ENCODE measurements around the gene CNKSR2. TPM values are rescaled to one million over a fixed set of nuclear protein-coding genes. Genes with fewer than 3 reads are reported as not detected.

Gene CNKSR2
- total RNA-seq, 4 donors from 2014 or later = 1.1 to 3.6 (median 2.2) TPM

- no peak for TF ChIP-seq POLR2A (IDR thresholded peaks at IDR 0.05)
- TF ChIP-seq, protein P1, sequence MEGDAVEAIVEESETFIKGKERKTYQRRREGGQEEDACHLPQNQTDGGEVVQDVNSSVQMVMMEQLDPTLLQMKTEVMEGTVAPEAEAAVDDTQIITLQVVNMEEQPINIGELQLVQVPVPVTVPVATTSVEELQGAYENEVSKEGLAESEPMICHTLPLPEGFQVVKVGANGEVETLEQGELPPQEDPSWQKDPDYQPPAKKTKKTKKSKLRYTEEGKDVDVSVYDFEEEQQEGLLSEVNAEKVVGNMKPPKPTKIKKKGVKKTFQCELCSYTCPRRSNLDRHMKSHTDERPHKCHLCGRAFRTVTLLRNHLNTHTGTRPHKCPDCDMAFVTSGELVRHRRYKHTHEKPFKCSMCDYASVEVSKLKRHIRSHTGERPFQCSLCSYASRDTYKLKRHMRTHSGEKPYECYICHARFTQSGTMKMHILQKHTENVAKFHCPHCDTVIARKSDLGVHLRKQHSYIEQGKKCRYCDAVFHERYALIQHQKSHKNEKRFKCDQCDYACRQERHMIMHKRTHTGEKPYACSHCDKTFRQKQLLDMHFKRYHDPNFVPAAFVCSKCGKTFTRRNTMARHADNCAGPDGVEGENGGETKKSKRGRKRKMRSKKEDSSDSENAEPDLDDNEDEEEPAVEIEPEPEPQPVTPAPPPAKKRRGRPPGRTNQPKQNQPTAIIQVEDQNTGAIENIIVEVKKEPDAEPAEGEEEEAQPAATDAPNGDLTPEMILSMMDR (IDR thresholded peaks at IDR 0.05) = no peak
- intact Hi-C loops (cut with DNase I; ENCODE audit: low total_unique reads) = no loop called here
- 75 to 92% methylated on average over 4 of the region's 4 CpGs for WGBS, 2 donors
- H3K4me3 ChIP-seq (ENCODE audit: low read depth, poor library complexity, severe bottlenecking) = no peak overlapping the region
- no peak for DNase-seq (ENCODE audit: low spot score in 2 of 2)
Measured at GRCh38 chrX:21666252-21666651, 292.0 kb downstream of the CNKSR2 start.

DNA sequence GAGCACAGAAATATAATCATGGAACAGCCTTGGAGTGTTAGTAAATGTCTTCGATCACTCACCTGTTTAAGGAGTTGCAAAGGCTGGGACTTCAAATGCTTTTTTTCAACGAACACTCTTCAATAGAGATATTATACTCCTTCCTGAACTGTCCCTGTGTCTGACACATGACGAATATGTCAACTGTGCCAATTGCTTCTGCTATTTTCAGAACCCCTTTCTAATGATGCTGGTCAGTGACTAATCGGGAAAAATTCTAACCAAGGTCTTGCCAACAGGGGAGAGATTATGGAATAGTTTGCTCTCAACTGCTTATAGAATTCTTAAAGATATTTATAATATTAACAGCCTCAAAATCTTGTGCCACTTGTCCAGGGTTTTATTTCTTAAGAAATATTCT lies 292.5 kb downstream of the CNKSR2 start:
- TF ChIP-seq POLR2A (IDR thresholded peaks at IDR 0.05) = no peak
- TF ChIP-seq, protein P1 (IDR thresholded peaks at IDR 0.05) = no peak
- WGBS, 2 donors = 62 to 74% methylated on average over 4 of the region's 4 CpGs
- no peak for DNase-seq (ENCODE audit: low spot score in 2 of 2)
- intact Hi-C loops (cut with DNase I; ENCODE audit: low total_unique reads) = no loop called here
- H3K4me3 ChIP-seq (ENCODE audit: low read depth, poor library complexity, severe bottlenecking) = no peak overlapping the region

DNA sequence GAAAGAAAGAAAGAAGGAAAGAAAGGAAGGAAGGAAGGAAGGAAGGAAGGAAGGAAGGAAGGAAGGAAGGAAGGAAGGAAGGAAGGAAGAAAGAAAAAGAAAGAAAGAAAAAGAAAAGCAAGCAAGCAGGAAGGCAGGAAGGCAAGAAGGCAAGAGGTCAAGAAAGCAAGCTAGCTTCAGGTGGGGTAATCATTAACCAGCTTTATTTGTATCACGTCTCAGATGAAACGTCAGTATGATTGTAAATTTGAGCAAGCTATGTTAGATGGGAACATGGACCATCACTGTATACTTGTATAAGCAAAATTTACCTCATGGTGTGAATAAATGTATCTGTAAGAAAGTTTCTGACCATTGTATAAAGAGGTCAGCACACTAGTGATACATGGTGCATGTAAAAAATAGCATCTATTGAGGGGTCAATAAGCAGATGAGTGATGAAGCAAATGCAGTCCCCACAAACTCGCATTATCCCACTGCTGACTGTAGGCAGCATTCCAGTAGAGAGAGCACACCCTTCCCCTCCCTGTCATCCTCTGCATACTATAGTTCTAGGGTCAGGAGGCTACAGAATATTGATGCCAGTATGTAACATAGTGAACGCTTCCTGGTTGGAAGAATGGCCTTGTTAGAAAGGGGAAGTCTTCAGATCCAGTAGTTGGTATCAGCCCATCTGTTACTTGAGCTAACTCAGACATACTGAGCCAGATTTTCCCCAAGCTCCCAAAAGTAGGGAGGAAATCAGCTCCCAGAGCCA lies 300.4 kb downstream of the CNKSR2 start:
- no peak for DNase-seq (ENCODE audit: low spot score in 2 of 2)
- no peak overlapping the region for H3K4me3 ChIP-seq (ENCODE audit: low read depth, poor library complexity, severe bottlenecking)
- TF ChIP-seq, protein P1 (IDR thresholded peaks at IDR 0.05) = no peak
- TF ChIP-seq POLR2A (IDR thresholded peaks at IDR 0.05) = no peak
- intact Hi-C loops (cut with DNase I; ENCODE audit: low total_unique reads) = no loop called here
- 72 to 95% methylated on average over 4 of the region's 4 CpGs for WGBS, 2 donors

DNA sequence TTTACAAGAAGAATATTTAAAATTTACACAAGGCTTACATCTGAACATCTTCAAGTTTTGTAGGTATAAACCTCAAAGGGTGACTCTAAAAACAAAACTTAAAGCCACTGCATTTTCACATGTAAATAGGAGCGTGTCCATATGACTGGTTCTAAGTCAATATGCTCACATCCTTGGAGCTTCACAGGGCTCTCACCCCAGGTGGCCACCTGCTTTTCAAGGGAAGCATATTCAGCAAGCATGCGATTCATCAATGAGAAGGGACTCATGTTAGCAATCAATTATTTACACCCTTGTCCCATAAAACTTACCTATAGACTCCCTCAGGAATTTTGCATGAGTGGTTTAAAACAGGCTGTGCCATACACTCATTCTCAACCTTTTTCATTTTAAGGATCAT lies 301.7 kb downstream of the CNKSR2 start:
- intact Hi-C loops (cut with DNase I; ENCODE audit: low total_unique reads) = no loop called here
- 49 to 67% methylated on average over 2 of the region's 2 CpGs for WGBS, 2 donors
- no peak for TF ChIP-seq POLR2A (IDR thresholded peaks at IDR 0.05)
- TF ChIP-seq, protein P1 (IDR thresholded peaks at IDR 0.05) = no peak
- no peak overlapping the region for H3K4me3 ChIP-seq (ENCODE audit: low read depth, poor library complexity, severe bottlenecking)
- DNase-seq (ENCODE audit: low spot score in 2 of 2) = no peak

DNA sequence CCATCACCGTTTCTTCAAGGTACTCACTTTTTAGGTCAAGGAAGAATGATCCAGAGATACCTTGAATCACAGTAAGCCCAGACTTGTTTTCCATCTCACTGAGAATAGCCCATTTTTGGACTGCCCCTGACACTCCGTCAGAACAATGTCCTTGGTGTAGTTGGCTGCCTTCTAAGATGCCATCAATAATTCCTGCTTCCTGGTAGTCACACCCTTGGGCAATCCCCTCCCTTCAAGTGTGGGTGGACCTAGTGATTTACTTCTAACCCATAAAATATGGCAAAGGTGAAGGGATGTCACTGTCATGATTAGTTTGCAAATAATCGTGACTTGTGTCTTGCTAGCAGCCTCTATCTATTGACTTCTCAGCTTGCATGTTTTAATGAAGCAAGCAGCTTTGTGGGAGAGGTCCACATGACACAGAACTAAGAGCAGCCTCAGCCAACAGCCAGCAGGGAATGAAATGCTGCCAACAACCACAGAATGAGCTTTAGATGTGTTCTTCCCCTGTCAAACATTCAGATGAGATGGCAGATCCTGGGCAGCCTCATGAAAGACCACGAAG lies 303.9 kb downstream of the CNKSR2 start:
- no peak for DNase-seq (ENCODE audit: low spot score in 2 of 2)
- intact Hi-C loops (cut with DNase I; ENCODE audit: low total_unique reads) = no loop called here
- TF ChIP-seq, protein P1 (IDR thresholded peaks at IDR 0.05) = no peak
- no peak for TF ChIP-seq POLR2A (IDR thresholded peaks at IDR 0.05)
- WGBS, 2 donors = 40 to 55% methylated on average over 4 of the region's 4 CpGs
- H3K4me3 ChIP-seq (ENCODE audit: low read depth, poor library complexity, severe bottlenecking) = no peak overlapping the region

Data from lower leg skin (tissue), 4 donors.